Stimulated activated CD8-positive, alpha-beta memory T cell treated with anti-CD3 and anti-CD28 coated beads, Interleukin-4, amount 100 ng/mL, for 1 hour (primary cell): ENCODE results near the gene C10orf71.

Source experiments
- DNase-seq, 2 donors: peaks; one replicate each; pipeline ENCODE4 v3.0.0-alpha.2; 2020; ENCODE audit warnings: low read depth in 2 of 2, low spot score in 1 of 2

C10orf71 gene

GRCh38 chr10:49311555-49312236, 12.7 kb downstream of the C10orf71 start:
- DNase-seq = no peak

GRCh38 chr10:49312246-49312869, 13.4 kb downstream of the C10orf71 start:
- DNase-seq = no peak

- no peak for DNase-seq
Observed at GRCh38 chr10:49313501-49314070, 14.6 kb downstream of the C10orf71 start.

- no peak for DNase-seq
Observed at GRCh38 chr10:49314806-49315205, 15.8 kb downstream of the C10orf71 start.

GRCh38 chr10:49318028-49318427, 19.1 kb downstream of the C10orf71 start:
- DNase-seq = no peak

- DNase-seq = no peak
Observed at GRCh38 chr10:49318755-49319154, 19.8 kb downstream of the C10orf71 start.

- DNase-seq = no peak
Observed at GRCh38 chr10:49319206-49319605, 20.2 kb downstream of the C10orf71 start.

- DNase-seq = no peak
Observed at GRCh38 chr10:49320191-49320590, 21.2 kb downstream of the C10orf71 start.

- DNase-seq = no peak
Observed at GRCh38 chr10:49321021-49321420, 22.1 kb downstream of the C10orf71 start.

GRCh38 chr10:49322371-49323170, 23.6 kb downstream of the C10orf71 start:
- DNase-seq = no peak

- DNase-seq = no peak
Observed at GRCh38 chr10:49323171-49323895, 24.4 kb downstream of the C10orf71 start.

GRCh38 chr10:49323896-49324270, 24.9 kb downstream of the C10orf71 start:
- no peak for DNase-seq

- no peak for DNase-seq
Observed at GRCh38 chr10:49324711-49325110, 25.7 kb downstream of the C10orf71 start.

GRCh38 chr10:49325131-49325915, 26.4 kb downstream of the C10orf71 start:
- no peak for DNase-seq

- no peak for DNase-seq
Observed at GRCh38 chr10:49325916-49326783, 27.2 kb downstream of the C10orf71 start.

GRCh38 chr10:49327036-49327813, 28.3 kb downstream of the C10orf71 start:
- no peak for DNase-seq

GRCh38 chr10:49328401-49329145, 29.6 kb downstream of the C10orf71 start:
- no peak for DNase-seq

- no peak for DNase-seq
Observed at GRCh38 chr10:49329146-49329505, 30.2 kb downstream of the C10orf71 start.
